OCI-LY1 (cell line): ENCODE data around the gene METTL25.

Experiments
- CTCF ChIP-seq: fragments of 200-600 bp; sonication (generic), shearing (Covaris generic); IDR thresholded peaks from 2 replicates; pipeline ENCODE4 v1.5.1; 2017; ENCODE audit warnings: mild to moderate bottlenecking, antibody characterized with exemption, low read length, moderate library complexity, mixed read lengths
- EZH2 ChIP-seq: fragments of 200-600 bp; sonication (generic), shearing (Covaris generic); IDR thresholded peaks from 2 replicates; pipeline ENCODE4 v1.8.0; 2017; ENCODE audit warnings: borderline replicate concordance, mixed run types, mild to moderate bottlenecking, antibody characterized with exemption, low read length, moderate library complexity, mixed read lengths

DNA sequence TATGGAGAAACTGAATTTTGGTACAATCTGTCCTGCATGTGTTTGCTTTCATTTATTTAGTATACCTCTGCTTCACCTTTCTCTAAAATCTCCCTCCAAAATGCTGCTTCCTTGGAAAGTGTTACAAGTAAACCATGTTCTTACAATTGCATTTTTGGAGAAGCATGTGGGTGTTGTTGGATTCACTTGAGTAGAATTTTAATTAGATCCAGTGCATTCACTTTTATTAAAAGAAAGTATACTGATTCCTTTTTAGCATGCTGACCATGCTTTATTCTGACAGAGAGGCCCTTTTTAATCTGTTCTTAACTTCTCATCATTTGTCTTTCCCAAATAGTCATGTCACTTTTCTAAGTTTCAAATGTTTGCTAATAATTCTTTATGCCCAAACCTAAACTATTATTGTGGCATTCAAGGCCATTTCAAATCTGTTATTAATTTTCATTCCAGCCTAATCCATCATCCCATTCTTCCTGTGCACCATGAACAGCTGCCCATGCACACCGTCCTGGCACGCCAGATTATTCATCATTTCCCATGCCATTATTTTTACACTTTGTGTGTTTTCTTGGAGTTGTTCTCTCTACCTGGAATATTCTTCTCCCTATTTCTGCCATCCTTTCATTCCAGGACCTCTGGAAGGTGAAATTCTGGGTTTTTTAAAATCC lies 90.7 kb downstream of the METTL25 start:
- no peak for TF ChIP-seq CTCF
- TF ChIP-seq EZH2 = no peak
